ENCODE results near the gene QSOX1. TPM values are rescaled to one million over a fixed set of nuclear protein-coding genes. Genes with fewer than 3 reads are reported as not detected.
"Not testable (repeated sequence)": the region's sequence is repeated elsewhere in the genome, so short reads cannot be mapped to it uniquely, and the experiment has no call there.

Gene QSOX1, protein sequence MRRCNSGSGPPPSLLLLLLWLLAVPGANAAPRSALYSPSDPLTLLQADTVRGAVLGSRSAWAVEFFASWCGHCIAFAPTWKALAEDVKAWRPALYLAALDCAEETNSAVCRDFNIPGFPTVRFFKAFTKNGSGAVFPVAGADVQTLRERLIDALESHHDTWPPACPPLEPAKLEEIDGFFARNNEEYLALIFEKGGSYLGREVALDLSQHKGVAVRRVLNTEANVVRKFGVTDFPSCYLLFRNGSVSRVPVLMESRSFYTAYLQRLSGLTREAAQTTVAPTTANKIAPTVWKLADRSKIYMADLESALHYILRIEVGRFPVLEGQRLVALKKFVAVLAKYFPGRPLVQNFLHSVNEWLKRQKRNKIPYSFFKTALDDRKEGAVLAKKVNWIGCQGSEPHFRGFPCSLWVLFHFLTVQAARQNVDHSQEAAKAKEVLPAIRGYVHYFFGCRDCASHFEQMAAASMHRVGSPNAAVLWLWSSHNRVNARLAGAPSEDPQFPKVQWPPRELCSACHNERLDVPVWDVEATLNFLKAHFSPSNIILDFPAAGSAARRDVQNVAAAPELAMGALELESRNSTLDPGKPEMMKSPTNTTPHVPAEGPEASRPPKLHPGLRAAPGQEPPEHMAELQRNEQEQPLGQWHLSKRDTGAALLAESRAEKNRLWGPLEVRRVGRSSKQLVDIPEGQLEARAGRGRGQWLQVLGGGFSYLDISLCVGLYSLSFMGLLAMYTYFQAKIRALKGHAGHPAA
- 50.2 TPM for polyA plus RNA-seq (ENCODE audit: insufficient read length)
- long read RNA-seq, donor 1, full-length matches to known transcripts: 16 of 27 reads
- long read RNA-seq, donor 1, partial matches to known transcripts: 11 of 27 reads
- long read RNA-seq, donor 1, other reads (novel, unspliced or antisense): 0 of 27 reads
- long read RNA-seq, donor 2, full-length matches to known transcripts: 14 of 14 reads
- long read RNA-seq, donor 2, partial matches to known transcripts: 0 of 14 reads
- long read RNA-seq, donor 2, other reads (novel, unspliced or antisense): 0 of 14 reads
- long read RNA-seq, donor 3, full-length matches to known transcripts: 16 of 16 reads
- long read RNA-seq, donor 3, partial matches to known transcripts: 0 of 16 reads
- long read RNA-seq, donor 3, other reads (novel, unspliced or antisense): 0 of 16 reads
- long read RNA-seq, donor 4, partial matches to known transcripts: 0 of 1 reads
- long read RNA-seq, donor 4, other reads (novel, unspliced or antisense): 0 of 1 reads
- long read RNA-seq, donor 5, full-length matches to known transcripts: 14 of 14 reads
- long read RNA-seq, donor 5, partial matches to known transcripts: 0 of 14 reads
- long read RNA-seq, donor 5, other reads (novel, unspliced or antisense): 0 of 14 reads
- long read RNA-seq, donor 6, full-length matches to known transcripts: 12 of 23 reads
- long read RNA-seq, donor 6, partial matches to known transcripts: 11 of 23 reads
- long read RNA-seq, donor 6, other reads (novel, unspliced or antisense): 0 of 23 reads
- long read RNA-seq, donor 7, full-length matches to known transcripts: 17 of 23 reads
- long read RNA-seq, donor 7, partial matches to known transcripts: 6 of 23 reads
- long read RNA-seq, donor 7, other reads (novel, unspliced or antisense): 0 of 23 reads
- long read RNA-seq, donor 8, full-length matches to known transcripts: 3 of 3 reads
- long read RNA-seq, donor 8, partial matches to known transcripts: 0 of 3 reads
- long read RNA-seq, donor 8, other reads (novel, unspliced or antisense): 0 of 3 reads

DNA sequence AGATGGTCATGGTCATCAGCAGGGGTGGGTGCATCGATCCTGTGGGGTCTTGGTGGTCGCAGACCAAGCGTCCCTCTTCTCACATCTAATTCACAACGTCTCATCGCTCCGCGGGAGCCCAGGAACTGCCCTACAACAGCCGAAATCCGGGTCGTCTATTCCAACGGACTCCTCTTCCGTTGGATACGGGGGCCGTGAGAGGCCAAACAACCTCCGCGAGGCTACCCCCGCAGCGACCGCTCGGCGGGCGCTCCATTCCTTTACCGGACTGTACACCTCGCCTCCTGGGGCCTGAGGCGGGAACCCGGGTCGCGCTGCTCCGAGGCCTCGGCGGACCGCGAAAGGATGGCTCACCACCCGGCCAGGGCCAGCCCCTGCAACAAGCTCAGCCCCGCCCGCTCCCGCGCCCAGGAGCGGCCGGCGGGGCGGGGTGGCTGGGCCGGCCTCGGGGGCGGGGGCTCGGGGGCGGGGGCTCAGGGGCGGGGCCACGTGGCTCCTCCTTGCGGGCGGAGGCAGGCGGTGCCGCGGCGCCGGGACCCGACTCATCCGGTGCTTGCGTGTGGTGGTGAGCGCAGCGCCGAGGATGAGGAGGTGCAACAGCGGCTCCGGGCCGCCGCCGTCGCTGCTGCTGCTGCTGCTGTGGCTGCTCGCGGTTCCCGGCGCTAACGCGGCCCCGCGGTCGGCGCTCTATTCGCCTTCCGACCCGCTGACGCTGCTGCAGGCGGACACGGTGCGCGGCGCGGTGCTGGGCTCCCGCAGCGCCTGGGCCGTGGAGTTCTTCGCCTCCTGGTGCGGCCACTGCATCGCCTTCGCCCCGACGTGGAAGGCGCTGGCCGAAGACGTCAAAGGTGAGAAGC is at the start of gene QSOX1:
Gene QSOX1, plus strand, starts transcription at position 545 of the 857 bp plus-strand sequence. Its CDS starts 39 bp downstream, at position 584.
- peak; percentile 83 for DNase-seq

DNA sequence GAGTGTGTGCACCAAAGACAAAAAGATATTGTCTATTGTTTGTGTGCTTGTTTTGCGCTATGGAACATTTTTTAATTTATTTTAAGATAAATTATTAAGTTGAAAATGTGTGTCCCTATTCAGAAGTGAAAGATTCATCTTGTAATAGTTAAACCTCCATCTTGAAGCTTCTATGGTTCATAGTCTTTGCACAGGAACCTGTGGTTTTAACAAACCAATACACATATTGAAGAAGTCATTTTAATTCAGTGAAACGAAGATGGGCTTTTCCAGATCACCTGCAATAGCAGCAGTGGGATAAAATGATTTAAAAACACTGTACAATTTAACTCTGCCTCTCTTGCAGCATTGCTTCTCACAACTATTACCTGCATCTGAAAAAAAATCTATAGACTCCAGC is 42.6 kb upstream of the QSOX1 start:
- DNase-seq: no peak

DNA sequence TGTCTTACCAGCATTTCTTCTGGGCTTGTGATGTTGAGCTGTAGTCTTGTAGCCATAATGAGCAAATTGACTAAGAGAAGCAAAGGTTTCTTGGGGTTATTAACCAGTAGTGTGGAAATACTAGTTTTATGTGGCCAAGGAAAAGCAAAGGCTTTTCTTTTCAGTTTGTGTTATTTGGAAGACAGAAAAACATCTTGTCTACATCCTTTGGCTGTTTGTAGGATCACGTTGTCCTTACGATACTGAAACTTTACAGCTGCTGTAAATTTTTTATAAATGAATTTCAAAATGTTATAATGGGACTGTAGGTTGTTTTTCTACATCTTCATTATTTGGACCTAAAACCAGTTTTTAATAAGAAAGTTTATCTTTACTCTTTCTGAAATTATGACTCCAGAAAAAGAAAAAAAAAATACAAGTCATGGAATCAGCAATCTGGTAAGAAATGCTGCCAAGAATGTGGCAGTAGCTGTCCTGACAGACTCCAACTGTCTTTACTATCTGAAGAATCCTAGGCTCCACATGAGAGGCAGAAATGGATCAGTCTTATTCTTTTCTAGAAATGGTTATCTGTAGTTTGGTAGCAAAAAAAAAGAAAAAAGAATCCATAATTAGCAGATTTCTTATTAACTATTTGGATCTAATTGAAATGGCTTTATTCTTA is 41.6 kb upstream of the QSOX1 start:
- peak; percentile 24 for DNase-seq

DNA sequence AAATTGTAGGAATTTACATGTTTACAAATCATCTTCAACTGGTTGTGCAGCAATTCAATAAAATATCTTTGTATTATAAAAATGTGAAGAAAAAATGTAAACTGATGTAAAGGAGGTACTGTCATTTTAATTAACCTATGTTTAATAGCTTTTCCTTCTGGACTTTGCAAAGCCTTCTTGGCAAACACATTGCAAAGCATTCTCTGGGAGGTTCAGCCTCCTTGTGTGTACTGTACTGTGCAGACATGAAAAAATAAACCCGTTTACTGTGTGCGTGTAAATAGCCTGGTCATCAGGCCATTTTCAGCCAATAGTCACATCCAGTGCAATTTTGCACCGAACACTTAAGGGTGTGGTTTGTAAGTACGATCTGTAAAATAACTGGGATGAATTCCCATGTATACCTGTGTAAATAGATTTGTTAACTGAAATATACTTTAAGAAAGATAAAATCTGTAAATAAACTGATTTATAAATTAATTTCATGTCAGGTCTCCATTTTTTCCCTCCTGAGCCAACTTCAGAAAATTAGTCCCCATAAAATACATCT is 40.2 kb upstream of the QSOX1 start:
- DNase-seq: no peak

DNA sequence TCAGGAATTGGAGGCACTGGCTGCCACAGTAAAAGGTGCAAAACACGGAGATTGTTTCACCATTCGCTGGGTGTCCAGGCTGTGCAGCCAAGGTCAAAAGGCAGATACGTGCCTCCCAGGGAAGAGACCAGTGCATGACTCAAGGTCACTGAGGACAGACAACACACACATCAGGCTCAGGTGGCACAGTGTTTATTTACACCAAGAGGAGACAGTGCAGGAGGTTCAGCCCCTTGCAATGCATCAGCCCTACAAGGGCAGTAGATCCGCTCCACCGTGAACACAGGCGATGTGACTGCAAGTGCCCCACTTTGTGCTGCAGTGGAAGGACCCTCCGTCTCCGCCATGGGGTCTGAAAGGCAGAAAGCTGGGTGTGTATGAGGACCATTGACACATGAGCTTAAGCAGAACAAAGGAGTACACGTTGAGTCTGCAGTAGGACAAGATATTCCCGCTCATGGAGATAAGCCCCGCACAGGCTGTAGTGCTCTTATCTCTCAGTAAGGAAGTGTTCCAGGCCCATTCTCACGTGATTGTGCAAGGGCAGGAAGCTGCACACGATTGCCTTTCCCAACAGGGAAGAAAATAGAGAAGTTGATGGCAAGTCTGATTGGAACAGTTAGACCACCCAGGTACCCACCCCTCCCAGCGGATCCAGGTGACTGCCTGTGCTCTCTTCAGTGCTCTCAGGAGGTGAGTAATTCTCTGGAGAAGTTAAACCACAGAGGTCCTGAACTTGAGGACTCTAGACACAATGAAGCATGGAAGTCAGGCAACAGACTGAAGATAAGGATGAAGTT is 37.5 kb upstream of the QSOX1 start:
- DNase-seq: no peak

DNA sequence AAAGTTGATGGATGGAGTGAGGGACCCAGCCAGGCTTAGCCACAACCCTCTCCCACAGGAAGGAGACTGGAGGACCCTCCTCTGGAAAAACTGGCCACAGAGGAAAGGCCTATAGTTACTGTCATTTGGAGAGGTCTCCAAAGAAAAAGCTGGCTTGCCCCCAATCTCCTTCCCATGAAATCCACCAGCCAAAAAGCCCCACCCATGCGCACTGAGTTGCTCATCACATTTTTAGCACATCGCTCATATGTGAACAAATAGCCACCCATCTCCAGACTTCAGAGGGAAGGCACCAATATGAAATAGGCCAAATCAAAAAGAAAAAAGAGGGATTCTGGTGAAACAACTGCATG is 36.9 kb upstream of the QSOX1 start:
- DNase-seq: no peak

DNA sequence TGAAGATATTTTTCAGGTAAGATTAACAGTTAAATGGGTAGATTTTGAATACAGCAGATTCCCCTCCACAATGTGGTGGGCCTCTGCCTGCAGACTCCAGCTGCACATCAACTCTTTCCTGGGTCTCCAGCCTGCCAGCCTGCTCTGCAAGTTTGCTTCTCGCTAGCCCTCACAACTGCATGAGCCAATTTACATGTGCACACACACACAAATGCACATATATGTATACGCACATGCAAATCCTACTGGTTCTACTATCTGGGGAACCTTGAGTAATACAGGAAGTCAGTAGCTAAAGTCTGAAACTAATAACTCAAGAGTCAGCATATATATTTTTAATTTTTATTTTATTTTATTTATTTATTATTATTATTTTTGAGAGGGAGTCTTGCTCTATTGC is 34.8 kb upstream of the QSOX1 start:
- DNase-seq: no peak

DNA sequence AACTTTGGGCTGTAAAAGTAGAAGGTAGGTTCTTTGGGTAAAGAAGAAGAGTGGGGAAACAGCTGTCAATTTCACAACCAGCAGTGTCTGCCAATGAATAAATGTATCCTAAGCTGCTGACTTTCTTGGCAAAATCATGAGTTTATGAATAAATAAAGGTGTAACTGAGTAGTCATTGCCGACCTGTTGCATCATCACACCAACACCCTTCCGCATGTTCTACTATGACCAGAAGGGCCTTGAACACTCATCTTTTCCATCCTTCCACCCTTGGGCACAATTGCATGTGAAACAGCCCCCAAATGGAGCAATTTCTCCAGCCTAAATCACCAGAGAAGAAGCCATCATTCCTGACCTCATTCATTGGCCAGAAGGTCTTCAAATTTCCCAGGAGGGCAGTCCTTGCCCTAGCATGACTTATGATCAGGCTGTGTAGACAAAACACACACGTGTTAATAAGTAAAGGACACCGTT is 31.2 kb upstream of the QSOX1 start:
- DNase-seq: no peak

DNA sequence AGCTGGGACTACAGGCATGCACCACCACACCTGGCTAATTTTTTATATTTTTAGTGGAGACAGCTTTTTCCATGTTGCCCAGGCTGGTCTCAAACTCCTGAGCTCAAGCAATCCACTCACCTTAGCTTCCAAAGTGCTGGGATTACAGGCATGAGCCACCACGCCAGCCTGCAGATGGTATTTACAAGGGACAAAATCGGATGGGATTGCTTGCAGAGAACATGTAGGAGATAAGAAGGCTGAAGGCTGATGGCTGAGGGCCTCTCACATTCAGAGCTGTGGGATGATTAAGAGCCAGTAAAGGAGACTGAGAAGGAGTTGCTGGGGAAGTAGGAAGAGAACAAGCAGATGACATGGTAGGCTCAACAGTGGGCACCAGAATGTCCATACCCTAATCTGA is 24.0 kb upstream of the QSOX1 start:
- DNase-seq: no peak

DNA sequence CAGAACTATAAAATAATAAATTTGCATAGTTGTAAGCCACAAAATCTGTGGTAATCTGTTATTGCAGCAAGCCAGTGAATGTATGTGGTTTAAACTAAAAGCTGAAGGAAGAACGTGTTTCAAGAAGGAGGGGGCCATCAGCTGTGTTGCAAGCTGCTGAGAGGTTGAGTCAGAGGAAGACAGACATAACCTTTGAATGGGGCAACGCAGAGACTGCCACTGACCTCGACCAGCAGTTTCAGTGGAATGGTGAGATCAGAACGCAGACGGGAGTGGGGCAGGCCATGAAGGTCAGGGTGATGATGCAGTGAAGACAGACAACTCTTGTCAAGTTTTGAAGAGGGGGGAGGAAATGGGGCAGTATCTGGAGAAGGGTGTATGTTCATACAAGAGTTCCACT is 23.2 kb upstream of the QSOX1 start:
- no peak for DNase-seq

DNA sequence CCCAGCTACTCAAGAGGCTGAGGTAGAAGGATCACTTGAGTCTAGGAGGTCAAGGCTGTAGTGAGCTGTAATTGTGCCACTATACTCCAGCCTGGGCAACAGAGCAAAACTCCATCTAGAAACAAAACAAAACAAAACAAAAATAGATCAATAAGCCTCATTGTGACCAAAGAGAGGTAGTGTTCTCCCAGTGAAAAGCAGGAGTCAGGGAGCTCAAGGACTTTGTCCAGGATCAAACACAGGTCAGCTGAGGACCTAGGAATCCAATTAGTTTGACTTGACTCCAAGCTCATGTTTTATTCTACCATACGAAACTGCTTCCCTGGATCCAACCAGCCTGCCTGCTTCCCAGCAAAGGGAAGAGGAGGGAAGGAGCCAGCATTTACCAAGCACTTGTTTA is 21.5 kb upstream of the QSOX1 start:
- DNase-seq: no peak

DNA sequence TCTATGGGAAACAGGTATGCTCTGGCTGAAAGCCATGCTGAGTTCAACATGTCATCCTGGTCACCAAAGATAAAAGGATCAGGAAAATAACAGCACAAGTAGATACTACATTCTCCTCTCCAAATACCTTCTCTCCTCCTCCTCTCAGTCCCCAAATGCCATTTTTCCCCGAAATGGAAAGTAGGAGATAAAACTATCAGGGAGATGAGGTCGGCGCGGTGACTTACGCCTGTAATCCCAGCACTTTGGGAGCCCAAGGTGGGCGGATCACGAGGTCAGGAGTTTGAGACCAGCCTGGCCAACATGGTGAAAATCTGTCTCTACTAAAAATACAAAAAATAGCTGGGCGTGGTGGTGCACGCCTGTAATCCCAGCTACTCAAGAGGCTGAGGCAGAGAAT is 21.0 kb upstream of the QSOX1 start:
- not testable (repeated sequence) for DNase-seq

DNA sequence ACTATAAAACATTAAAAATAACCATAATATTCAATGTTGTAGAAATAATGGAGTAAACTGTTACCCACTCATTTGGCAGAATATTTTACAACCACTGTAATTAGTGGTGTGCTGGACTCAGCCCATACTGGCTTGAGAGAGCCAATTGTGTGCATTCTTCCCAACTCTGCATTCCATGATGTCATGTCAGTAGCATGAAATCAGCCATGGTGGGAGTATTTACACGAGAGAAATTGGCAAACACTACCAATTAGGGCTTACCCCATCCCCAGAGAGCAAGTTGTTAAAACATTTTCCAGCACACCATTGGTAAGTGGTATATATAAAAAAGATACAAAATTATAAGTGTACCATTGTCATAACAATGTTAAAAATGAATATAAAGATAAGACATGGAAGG is 19.1 kb upstream of the QSOX1 start:
- no peak for DNase-seq

DNA sequence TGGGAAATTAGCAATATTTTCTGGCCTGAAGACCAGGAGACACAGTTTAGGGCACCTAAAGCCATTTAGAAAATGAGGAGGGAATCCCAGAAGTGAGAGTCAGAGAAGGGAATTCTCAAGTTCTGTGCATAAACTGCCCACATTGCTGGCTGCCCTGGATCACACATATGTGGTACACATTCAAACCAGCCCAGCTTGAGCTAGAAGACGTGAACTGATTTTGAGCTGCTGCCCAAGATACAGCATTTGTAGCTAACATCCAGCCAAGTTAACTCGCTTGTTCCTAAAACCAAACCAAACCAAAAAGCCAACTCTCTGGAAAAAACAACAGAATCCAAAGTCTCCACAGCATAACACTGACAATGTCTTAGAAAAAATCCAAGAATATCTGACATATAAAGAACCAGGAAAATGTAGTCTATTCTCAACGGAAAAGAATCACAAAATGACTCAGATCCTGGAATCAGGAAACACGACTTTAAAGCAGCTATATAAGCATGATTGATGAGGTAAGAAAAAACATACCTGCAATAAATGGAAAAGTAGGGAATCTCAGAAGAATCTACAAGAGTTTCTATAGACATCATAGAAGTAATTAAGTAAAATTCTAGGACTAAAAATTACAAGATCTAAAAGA is 18.2 kb upstream of the QSOX1 start:
- no peak for DNase-seq

DNA sequence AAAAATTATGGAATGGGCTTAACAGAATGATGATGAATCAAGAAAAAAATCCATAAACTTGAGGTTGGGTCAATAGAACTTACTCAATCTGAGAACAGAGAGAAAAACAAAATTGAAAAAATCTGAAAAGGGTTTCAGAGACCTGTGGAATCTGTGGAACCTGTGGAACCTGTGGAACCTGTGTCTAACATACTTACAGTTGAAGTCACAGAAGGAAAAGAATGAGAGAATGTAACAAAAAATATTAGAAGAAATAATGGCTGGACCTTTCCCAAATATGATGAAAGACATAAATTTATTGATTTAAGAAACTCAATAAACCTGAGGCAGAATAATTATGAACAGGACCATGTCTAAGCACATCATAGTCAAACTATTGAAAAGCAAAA is 17.7 kb upstream of the QSOX1 start:
- no peak for DNase-seq

DNA sequence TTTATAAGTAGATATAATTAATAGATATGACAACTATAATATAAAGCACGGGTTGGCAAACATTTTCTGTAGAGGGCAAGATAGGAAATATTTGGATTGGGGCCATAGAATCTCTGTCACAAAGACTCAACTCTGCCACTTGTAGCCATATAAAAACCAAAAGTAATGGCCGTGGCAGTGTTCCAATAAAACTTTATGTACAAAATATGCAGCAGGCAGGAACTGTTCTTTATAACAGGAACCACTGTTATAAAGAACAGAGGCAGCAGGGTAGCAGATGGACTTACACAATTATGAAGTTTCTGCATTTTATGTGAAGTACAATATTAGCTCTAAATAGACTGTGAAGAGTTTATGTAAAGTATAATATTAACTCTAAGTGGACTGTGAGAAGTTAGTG is 16.9 kb upstream of the QSOX1 start:
- DNase-seq: no peak

DNA sequence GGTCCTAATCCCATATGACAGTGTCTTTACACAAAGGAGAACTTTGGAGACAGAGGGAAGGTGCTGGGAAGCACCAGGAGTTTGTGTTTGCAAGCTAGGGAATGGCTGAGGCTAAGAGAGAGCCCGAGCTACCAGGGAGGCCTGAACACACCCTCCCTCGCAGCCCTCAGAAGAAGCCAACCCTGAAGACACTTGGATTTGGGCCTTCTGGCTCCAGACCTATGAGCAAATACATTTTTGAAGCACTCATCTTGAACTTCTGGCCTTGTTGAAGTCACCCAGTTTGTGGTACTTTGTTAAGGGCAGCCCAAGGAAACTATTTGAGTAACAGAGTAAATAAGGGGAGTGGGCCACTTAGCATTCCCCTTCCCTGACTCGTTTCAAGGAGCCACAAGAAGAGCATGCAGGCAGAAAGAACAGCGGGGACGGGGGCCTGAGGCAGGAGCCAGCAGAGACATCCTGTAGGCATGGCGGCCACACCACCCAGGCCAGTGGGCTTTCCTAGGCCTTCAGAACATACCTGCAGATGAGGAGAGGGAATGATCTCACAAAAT is 13.2 kb upstream of the QSOX1 start:
- DNase-seq: no peak

DNA sequence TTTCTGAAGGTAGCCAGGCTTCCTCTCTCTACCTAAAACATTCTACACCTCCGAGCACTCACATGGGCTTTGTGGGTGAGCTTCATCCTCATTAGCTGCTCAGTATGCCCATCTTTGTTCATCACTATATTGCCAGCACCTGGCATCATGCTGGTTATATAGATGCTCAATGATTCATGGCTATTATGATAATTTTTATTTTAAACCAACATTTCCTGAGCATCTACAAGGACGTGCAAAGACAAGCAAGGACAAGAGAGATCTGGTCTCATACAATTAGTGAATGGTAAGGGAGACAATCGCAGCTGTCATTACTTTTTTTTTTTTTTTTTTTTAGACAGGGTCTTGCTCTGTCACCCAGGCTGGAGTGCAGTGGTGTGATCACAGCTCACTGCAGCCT is 11.3 kb upstream of the QSOX1 start:
- no peak for DNase-seq
